HEK293 (cell line): ENCODE results near the gene NXT1.
A peak's percentile ranks its signal among the peaks of the same experiment; 100 is the strongest.

ENCODE experiments used
- CTCF ChIA-PET: fragments of 350-600 bp; formaldehyde crosslinking; extraction: SDS; loops from one replicate; lab custom pipeline; 2021; ENCODE audit warnings: antibody characterized with exemption; lab: Yijun Ruan, JAX
- POLR2A ChIA-PET: fragments of 300-600 bp; formaldehyde crosslinking; extraction: SDS; loops from one replicate; lab custom pipeline; 2020; ENCODE audit warnings: antibody characterized with exemption, inconsistent platforms; lab: Yijun Ruan, JAX
- H3K27ac ChIP-seq: fragments of 200-500 bp; sonication (Bioruptor generic); 2 replicates; pipeline ENCODE4 v1.5.1; 2014; ENCODE audit warnings: low read depth, low read length, control low read depth, inconsistent platforms; ENCODE audit errors: extremely low read depth
- H3K36me3 ChIP-seq, 2 experiments: fragments of 200-500 bp in 1 of 2; sonication (Bioruptor generic) in 1 of 2; 1 replicate in 1 of 2; 2 replicates in 1 of 2; pipeline ENCODE4 v1.5.1; 2014 to 2017; ENCODE audit warnings: inconsistent platforms in 2 of 2, low read length in 2 of 2; ENCODE audit not compliant: control insufficient read depth in 2 of 2, insufficient read depth in 1 of 2
- H3K4me1 ChIP-seq: fragments of 200-500 bp; sonication (Bioruptor generic); 2 replicates; pipeline ENCODE4 v1.5.1; 2014; ENCODE audit warnings: mild to moderate bottlenecking, low read length, inconsistent platforms; ENCODE audit not compliant: control insufficient read depth, insufficient read depth
- H3K4me3 ChIP-seq: 2 replicates; pipeline ENCODE4 v1.5.1; 2011; ENCODE audit warnings: low read depth, mild to moderate bottlenecking, control low read depth, low read length, moderate library complexity
- H3K9me3 ChIP-seq: fragments of 200-500 bp; sonication (Bioruptor generic); 2 replicates; pipeline ENCODE4 v1.5.1; 2014; ENCODE audit warnings: low read depth, low read length, inconsistent platforms; ENCODE audit not compliant: control insufficient read depth, insufficient read depth
- BCL11B ChIP-seq: fragments of 450-650 bp; formaldehyde crosslinking; IDR thresholded peaks from 2 replicates; pipeline ENCODE4 v1.5.1; 2016; ENCODE audit warnings: low read depth, missing biosample characterization, missing genetic modification characterization
- FEZF1 ChIP-seq: fragments of 450-650 bp; formaldehyde crosslinking; IDR thresholded peaks from 2 replicates; pipeline ENCODE4 v1.5.1; 2016; ENCODE audit warnings: missing biosample characterization, missing genetic modification characterization
- REPIN1 ChIP-seq: fragments of 450-650 bp; formaldehyde crosslinking; IDR thresholded peaks from 2 replicates; pipeline ENCODE4 v1.5.1; 2017; ENCODE audit warnings: missing biosample characterization, missing genetic modification characterization, low read depth
- ZBTB17 ChIP-seq: fragments of 450-650 bp; formaldehyde crosslinking; IDR thresholded peaks from 2 replicates; pipeline ENCODE4 v1.5.1; 2016; ENCODE audit warnings: missing biosample characterization, missing genetic modification characterization
- ZBTB8A ChIP-seq: fragments of 450-650 bp; formaldehyde crosslinking; IDR thresholded peaks from 2 replicates; pipeline ENCODE4 v1.5.1; 2016; ENCODE audit warnings: missing biosample characterization, missing genetic modification characterization
- ZNF16 ChIP-seq: fragments of 450-650 bp; formaldehyde crosslinking; IDR thresholded peaks from 2 replicates; pipeline ENCODE4 v1.5.1; 2016; ENCODE audit warnings: low read depth, missing biosample characterization, missing genetic modification characterization
- ZNF23 ChIP-seq: fragments of 450-650 bp; formaldehyde crosslinking; IDR thresholded peaks from 2 replicates; pipeline ENCODE4 v1.5.1; 2016; ENCODE audit warnings: missing biosample characterization, missing genetic modification characterization, borderline replicate concordance
- ZNF266 ChIP-seq: fragments of 450-650 bp; formaldehyde crosslinking; IDR thresholded peaks from 2 replicates; pipeline ENCODE4 v1.5.1; 2016; ENCODE audit warnings: missing biosample characterization, missing genetic modification characterization, low read depth
- ZNF366 ChIP-seq: fragments of 450-650 bp; formaldehyde crosslinking; conservative IDR thresholded peaks from 2 replicates; pipeline ENCODE4 v1.5.1; 2016; ENCODE audit warnings: missing biosample characterization, missing genetic modification characterization
- ZNF404 ChIP-seq: fragments of 450-650 bp; formaldehyde crosslinking; IDR thresholded peaks from 2 replicates; pipeline ENCODE4 v1.5.1; 2017; ENCODE audit warnings: missing biosample characterization, missing genetic modification characterization
- ZNF426 ChIP-seq: fragments of 450-650 bp; formaldehyde crosslinking; IDR thresholded peaks from 2 replicates; pipeline ENCODE4 v1.5.1; 2017; ENCODE audit warnings: missing biosample characterization, missing genetic modification characterization, mild to moderate bottlenecking, inconsistent platforms, moderate library complexity
- ZNF610 ChIP-seq: fragments of 450-650 bp; formaldehyde crosslinking; IDR thresholded peaks from 2 replicates; pipeline ENCODE4 v1.5.1; 2016; ENCODE audit warnings: missing biosample characterization, missing genetic modification characterization, borderline replicate concordance
- ZNF626 ChIP-seq: fragments of 450-650 bp; sonication (Bioruptor Pico); formaldehyde crosslinking; IDR thresholded peaks from 2 replicates; pipeline ENCODE4 v1.5.1; 2018; ENCODE audit warnings: missing biosample characterization, missing genetic modification characterization, inconsistent platforms
- ZNF792 ChIP-seq: fragments of 450-650 bp; formaldehyde crosslinking; IDR thresholded peaks from 2 replicates; pipeline ENCODE4 v1.5.1; 2016; ENCODE audit warnings: missing biosample characterization, missing genetic modification characterization
- TF ChIP-seq, protein P1 (sequence below): fragments of 450-650 bp; formaldehyde crosslinking; IDR thresholded peaks from 2 replicates; pipeline ENCODE4 v1.5.1; 2017; ENCODE audit warnings: missing biosample characterization, missing genetic modification characterization
- TF ChIP-seq, protein P2 (sequence below): fragments of 450-650 bp; formaldehyde crosslinking; IDR thresholded peaks from 2 replicates; pipeline ENCODE4 v1.5.1; 2016; ENCODE audit warnings: missing biosample characterization, missing genetic modification characterization
- TF ChIP-seq, protein P3 (sequence below): fragments of 450-650 bp; formaldehyde crosslinking; IDR thresholded peaks from 2 replicates; pipeline ENCODE4; 2016; ENCODE audit warnings: missing biosample characterization, missing genetic modification characterization
- TF ChIP-seq, protein P4 (sequence below): fragments of 450-650 bp; formaldehyde crosslinking; IDR thresholded peaks from 2 replicates; pipeline ENCODE4 v1.5.1; 2016; ENCODE audit warnings: missing biosample characterization, missing genetic modification characterization
- TF ChIP-seq, protein P5 (sequence below): fragments of 450-650 bp; formaldehyde crosslinking; IDR thresholded peaks from 2 replicates; pipeline ENCODE4 v1.5.1; 2016; ENCODE audit warnings: missing biosample characterization, missing genetic modification characterization

NXT1 gene

DNA sequence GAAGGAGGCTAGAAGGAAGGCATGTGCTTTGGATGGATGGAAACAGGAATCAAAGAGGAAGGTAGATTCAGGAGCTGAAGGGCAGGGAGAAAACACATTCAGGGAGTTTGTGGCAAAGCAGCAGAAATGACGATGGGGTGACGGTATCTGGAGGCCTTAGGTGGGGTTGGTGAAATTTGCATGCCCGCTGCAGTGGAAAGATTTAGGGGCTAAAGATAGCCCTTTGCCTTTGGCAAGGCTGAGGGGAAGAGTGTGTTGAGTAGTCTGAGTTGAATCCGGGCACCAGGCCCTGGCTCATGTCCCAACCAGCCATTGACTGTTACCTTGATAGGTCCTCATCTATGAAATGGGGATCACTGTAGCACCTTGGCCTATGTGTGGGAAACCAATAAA lies 12.7 kb downstream of the NXT1 start:
- TF ChIP-seq ZNF792 (tag by site-specific recombination) (no peak), REPIN1 (no peak), ZNF366 (0 out of 2 replicates have a peak, but pooled peaks have one; percentile 29), FEZF1 (tag by site-specific recombination) (no peak), ZNF610 (tag by site-specific recombination) (no peak), ZNF266 (tag by site-specific recombination) (no peak), ZNF16 (tag by site-specific recombination) (no peak), ZNF626 (tag by site-specific recombination) (no peak), BCL11B (tag by site-specific recombination) (no peak), ZBTB8A (peak; percentile 23; the same call in 1 of the 2 replicates), ZNF23 (no peak), ZNF426 (no peak), ZBTB17 (tag by site-specific recombination) (peak; percentile 84), ZNF404 (tag by site-specific recombination) (no peak)
- TF ChIP-seq, protein P1, sequence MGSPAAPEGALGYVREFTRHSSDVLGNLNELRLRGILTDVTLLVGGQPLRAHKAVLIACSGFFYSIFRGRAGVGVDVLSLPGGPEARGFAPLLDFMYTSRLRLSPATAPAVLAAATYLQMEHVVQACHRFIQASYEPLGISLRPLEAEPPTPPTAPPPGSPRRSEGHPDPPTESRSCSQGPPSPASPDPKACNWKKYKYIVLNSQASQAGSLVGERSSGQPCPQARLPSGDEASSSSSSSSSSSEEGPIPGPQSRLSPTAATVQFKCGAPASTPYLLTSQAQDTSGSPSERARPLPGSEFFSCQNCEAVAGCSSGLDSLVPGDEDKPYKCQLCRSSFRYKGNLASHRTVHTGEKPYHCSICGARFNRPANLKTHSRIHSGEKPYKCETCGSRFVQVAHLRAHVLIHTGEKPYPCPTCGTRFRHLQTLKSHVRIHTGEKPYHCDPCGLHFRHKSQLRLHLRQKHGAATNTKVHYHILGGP (tag by site-specific recombination), result no peak
- TF ChIP-seq, protein P2, sequence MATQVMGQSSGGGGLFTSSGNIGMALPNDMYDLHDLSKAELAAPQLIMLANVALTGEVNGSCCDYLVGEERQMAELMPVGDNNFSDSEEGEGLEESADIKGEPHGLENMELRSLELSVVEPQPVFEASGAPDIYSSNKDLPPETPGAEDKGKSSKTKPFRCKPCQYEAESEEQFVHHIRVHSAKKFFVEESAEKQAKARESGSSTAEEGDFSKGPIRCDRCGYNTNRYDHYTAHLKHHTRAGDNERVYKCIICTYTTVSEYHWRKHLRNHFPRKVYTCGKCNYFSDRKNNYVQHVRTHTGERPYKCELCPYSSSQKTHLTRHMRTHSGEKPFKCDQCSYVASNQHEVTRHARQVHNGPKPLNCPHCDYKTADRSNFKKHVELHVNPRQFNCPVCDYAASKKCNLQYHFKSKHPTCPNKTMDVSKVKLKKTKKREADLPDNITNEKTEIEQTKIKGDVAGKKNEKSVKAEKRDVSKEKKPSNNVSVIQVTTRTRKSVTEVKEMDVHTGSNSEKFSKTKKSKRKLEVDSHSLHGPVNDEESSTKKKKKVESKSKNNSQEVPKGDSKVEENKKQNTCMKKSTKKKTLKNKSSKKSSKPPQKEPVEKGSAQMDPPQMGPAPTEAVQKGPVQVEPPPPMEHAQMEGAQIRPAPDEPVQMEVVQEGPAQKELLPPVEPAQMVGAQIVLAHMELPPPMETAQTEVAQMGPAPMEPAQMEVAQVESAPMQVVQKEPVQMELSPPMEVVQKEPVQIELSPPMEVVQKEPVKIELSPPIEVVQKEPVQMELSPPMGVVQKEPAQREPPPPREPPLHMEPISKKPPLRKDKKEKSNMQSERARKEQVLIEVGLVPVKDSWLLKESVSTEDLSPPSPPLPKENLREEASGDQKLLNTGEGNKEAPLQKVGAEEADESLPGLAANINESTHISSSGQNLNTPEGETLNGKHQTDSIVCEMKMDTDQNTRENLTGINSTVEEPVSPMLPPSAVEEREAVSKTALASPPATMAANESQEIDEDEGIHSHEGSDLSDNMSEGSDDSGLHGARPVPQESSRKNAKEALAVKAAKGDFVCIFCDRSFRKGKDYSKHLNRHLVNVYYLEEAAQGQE (tag by site-specific recombination), result no peak
- TF ChIP-seq, protein P3, sequence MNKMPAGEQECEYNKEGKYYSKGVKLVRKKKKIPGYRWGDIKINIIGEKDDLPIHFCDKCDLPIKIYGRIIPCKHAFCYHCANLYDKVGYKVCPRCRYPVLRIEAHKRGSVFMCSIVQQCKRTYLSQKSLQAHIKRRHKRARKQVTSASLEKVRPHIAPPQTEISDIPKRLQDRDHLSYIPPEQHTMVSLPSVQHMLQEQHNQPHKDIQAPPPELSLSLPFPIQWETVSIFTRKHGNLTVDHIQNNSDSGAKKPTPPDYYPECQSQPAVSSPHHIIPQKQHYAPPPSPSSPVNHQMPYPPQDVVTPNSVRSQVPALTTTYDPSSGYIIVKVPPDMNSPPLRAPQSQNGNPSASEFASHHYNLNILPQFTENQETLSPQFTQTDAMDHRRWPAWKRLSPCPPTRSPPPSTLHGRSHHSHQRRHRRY (tag by site-specific recombination), result no peak
- TF ChIP-seq, protein P4, sequence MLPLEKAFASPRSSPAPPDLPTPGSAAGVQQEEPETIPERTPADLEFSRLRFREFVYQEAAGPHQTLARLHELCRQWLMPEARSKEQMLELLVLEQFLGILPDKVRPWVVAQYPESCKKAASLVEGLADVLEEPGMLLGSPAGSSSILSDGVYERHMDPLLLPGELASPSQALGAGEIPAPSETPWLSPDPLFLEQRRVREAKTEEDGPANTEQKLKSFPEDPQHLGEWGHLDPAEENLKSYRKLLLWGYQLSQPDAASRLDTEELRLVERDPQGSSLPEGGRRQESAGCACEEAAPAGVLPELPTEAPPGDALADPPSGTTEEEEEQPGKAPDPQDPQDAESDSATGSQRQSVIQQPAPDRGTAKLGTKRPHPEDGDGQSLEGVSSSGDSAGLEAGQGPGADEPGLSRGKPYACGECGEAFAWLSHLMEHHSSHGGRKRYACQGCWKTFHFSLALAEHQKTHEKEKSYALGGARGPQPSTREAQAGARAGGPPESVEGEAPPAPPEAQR, result no peak
- TF ChIP-seq, protein P5, sequence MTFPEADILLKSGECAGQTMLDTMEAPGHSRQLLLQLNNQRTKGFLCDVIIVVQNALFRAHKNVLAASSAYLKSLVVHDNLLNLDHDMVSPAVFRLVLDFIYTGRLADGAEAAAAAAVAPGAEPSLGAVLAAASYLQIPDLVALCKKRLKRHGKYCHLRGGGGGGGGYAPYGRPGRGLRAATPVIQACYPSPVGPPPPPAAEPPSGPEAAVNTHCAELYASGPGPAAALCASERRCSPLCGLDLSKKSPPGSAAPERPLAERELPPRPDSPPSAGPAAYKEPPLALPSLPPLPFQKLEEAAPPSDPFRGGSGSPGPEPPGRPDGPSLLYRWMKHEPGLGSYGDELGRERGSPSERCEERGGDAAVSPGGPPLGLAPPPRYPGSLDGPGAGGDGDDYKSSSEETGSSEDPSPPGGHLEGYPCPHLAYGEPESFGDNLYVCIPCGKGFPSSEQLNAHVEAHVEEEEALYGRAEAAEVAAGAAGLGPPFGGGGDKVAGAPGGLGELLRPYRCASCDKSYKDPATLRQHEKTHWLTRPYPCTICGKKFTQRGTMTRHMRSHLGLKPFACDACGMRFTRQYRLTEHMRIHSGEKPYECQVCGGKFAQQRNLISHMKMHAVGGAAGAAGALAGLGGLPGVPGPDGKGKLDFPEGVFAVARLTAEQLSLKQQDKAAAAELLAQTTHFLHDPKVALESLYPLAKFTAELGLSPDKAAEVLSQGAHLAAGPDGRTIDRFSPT (tag by site-specific recombination), result 0 out of 2 replicates have a peak, but pooled peaks have one; percentile 11

More for the DNA sequence above, 12.7 kb downstream of the NXT1 start:
- Histone ChIP-seq H3K4me1 (peaks cover 9% of the 10 kb centered on the region; the same call in 1 of the 2 replicates), H3K9me3 (no peaks in the 10 kb centered on the region), H3K36me3 (peaks cover 0 to 39% of the 10 kb centered on the region in 2 experiments; a peak in 1 of 3 replicates), H3K27ac (no peak overlapping the region), H3K4me3 (peak overlapping the region; percentile 73)
- CTCF ChIA-PET, result no interaction called here
- POLR2A ChIA-PET, result no interaction called here
